ENCODE results near the gene LRRIQ4.

- TF ChIP-seq CTCF (IDR thresholded peaks at IDR 0.05; ENCODE audit: low read depth, low read length, missing input control), result no peak
- TF ChIP-seq REST (IDR thresholded peaks at IDR 0.05), result no peak
- TF ChIP-seq GABPA (IDR thresholded peaks at IDR 0.05 in 1 of 2, conservative IDR thresholded peaks at IDR 0.05 in 1 of 2), result no peak
- TF ChIP-seq SP1 (IDR thresholded peaks at IDR 0.05), result no peak
- TF ChIP-seq HNF4A (conservative IDR thresholded peaks at IDR 0.05), result no peak
- TF ChIP-seq NR2F2 (IDR thresholded peaks at IDR 0.05), result no peak
- no peak for TF ChIP-seq RXRA (IDR thresholded peaks at IDR 0.05)
- TF ChIP-seq FOXA2 (IDR thresholded peaks at IDR 0.05), result no peak
- no peak for TF ChIP-seq TAF1 (conservative IDR thresholded peaks at IDR 0.05)
- no peak for TF ChIP-seq FOXA1 (IDR thresholded peaks at IDR 0.05)
Observed at GRCh38 chr3:169848741-169849140, 36.1 kb downstream of the LRRIQ4 start.

All from liver (tissue), 3 donors.